Thymus (tissue), 14 donors: Measurements from ENCODE around the gene KCNQ1. TPM values are rescaled to one million over a fixed set of nuclear protein-coding genes. Genes with fewer than 3 reads are reported as not detected.

ENCODE experiments used
- DNase-seq, 9 donors: peaks; one replicate each; pipeline ENCODE4 v3.0.0-alpha.2; 2013; ENCODE audit warnings: low spot score in 9 of 9, low read depth in 6 of 9, missing footprints in 1 of 9
- H3K27ac ChIP-seq, 2 donors: one replicate each; pipeline ENCODE4 v1.5.1; 2013; ENCODE audit warnings: control low read depth in 1 of 2, low read depth in 1 of 2, low read length in 1 of 2, mild to moderate bottlenecking in 1 of 2, moderate library complexity in 1 of 2
- H3K27me3 ChIP-seq, 2 donors: one replicate each; pipeline ENCODE4 v1.5.1; 2013; ENCODE audit warnings: low read length in 1 of 2; ENCODE audit not compliant: control insufficient read depth in 2 of 2, insufficient read depth in 1 of 2
- H3K36me3 ChIP-seq, 2 donors: one replicate each; pipeline ENCODE4 v1.5.1; 2013; ENCODE audit warnings: low read length in 1 of 2, mild to moderate bottlenecking in 1 of 2, moderate library complexity in 1 of 2; ENCODE audit not compliant: control insufficient read depth in 2 of 2, insufficient read depth in 2 of 2
- H3K4me1 ChIP-seq, 2 donors: one replicate each; pipeline ENCODE4 v1.5.1; 2013; ENCODE audit warnings: low read length in 2 of 2; ENCODE audit not compliant: control insufficient read depth in 2 of 2, insufficient read depth in 2 of 2
- H3K4me3 ChIP-seq, 2 donors: one replicate each; pipeline ENCODE4 v1.5.1; 2013; ENCODE audit warnings: low read length in 2 of 2, control low read depth in 1 of 2, mild to moderate bottlenecking in 1 of 2
- H3K9me3 ChIP-seq, 2 donors: one replicate each; pipeline ENCODE4 v1.5.1; 2013; ENCODE audit warnings: low read length in 1 of 2, mild to moderate bottlenecking in 1 of 2; ENCODE audit not compliant: control insufficient read depth in 2 of 2, insufficient read depth in 1 of 2
- WGBS: extraction: QIAGEN DNeasy Blood & Tissue Kit; methylation state at CpG from one replicate; pipeline ENCODE4 v1.1.7; 2013; 5-methylcytosine and 5-hydroxymethylcytosine counted together
- long read RNA-seq, 10 donors: transcript quantifications; one replicate each; lab custom pipeline, GENCODE V29; 2026
- polyA plus RNA-seq: library from polyadenylated mRNA; stranded (reverse); fragments of 200-250 nt; gene quantifications from one replicate; pipeline ENCODE4 v1.2.3, GENCODE V29; 2013
- total RNA-seq: library from RNA; stranded (reverse); fragments of 120-200 nt; gene quantifications from one replicate; pipeline ENCODE4 v1.2.4, GENCODE V29; 2013
- donor health status: healthy.

The KCNQ1 gene
- total RNA-seq = 0.94 TPM
- polyA plus RNA-seq = 3.7 TPM
- long read RNA-seq, donor 1 = 0 reads
- long read RNA-seq, donor 2 = 0 reads
- long read RNA-seq, donor 3 = 0 reads
- long read RNA-seq, donor 4 = 0 reads
- long read RNA-seq, donor 5, partial matches to known transcripts = 0 of 1 reads
- long read RNA-seq, donor 5, other reads (novel, unspliced or antisense) = 0 of 1 reads
- long read RNA-seq, donor 6 = 0 reads
- long read RNA-seq, donor 7 = 0 reads
- long read RNA-seq, donor 8 = 0 reads
- long read RNA-seq, donor 9 = 0 reads
- long read RNA-seq, donor 10 = 0 reads

- Histone ChIP-seq H3K4me1 (peaks cover 18 to 22% of the 10 kb centered on the region in 2 donors), H3K9me3 (peaks cover 0 to 4% of the 10 kb centered on the region in 2 donors), H3K36me3 (no peaks in the 10 kb centered on the region), H3K4me3 (peak within 1 kb of the TSS; percentile 24 to 53), H3K27ac (peak within 1 kb of the TSS in 1 of 2 donors; percentile 42), H3K27me3 (peaks cover 15 to 73% of the 10 kb centered on the region in 2 donors)
- 1% methylated on average over 116 of the region's 116 CpGs for WGBS
- peak in 1 of 9 donors; percentile 28 for DNase-seq
Observed at GRCh38 chr11:2444821-2445745, at the start of gene KCNQ1. Gene KCNQ1 (plus strand): TSS chr11:2445008. CDS start chr11:2445099, 91 bp downstream.

GRCh38 chr11:2395211-2395730, 49.5 kb upstream of the KCNQ1 start:
- Histone ChIP-seq H3K9me3 (peaks cover 0 to 5% of the 10 kb centered on the region in 2 donors), H3K27ac (no peak overlapping the region), H3K4me3 (no peak overlapping the region), H3K27me3 (no peaks in the 10 kb centered on the region), H3K36me3 (peaks cover 55 to 70% of the 10 kb centered on the region in 2 donors), H3K4me1 (peaks cover 15 to 21% of the 10 kb centered on the region in 2 donors)
- WGBS = 97% methylated on average over 26 of the region's 26 CpGs
- no peak for DNase-seq

GRCh38 chr11:2395856-2396255, 49.0 kb upstream of the KCNQ1 start:
- peaks cover 11 to 17% of the 10 kb centered on the region in 2 donors for H3K4me1 ChIP-seq
- peaks cover 0 to 5% of the 10 kb centered on the region in 2 donors for H3K9me3 ChIP-seq
- no peak for DNase-seq

GRCh38 chr11:2396471-2396870, 48.3 kb upstream of the KCNQ1 start:
- Histone ChIP-seq H3K9me3 (peaks cover 0 to 5% of the 10 kb centered on the region in 2 donors), H3K27ac (no peak overlapping the region), H3K4me3 (no peak overlapping the region), H3K4me1 (peaks cover 13 to 18% of the 10 kb centered on the region in 2 donors), H3K27me3 (no peaks in the 10 kb centered on the region), H3K36me3 (peaks cover 54 to 59% of the 10 kb centered on the region in 2 donors)
- 95% methylated on average over 26 of the region's 26 CpGs for WGBS
- DNase-seq = no peak

More at GRCh38 chr11:2395856-2396255, 49.0 kb upstream of the KCNQ1 start:
- H3K27ac ChIP-seq = no peak overlapping the region
- H3K4me3 ChIP-seq = no peak overlapping the region
- 98% methylated on average over 17 of the region's 17 CpGs for WGBS
- no peaks in the 10 kb centered on the region for H3K27me3 ChIP-seq
- H3K36me3 ChIP-seq = peaks cover 55 to 65% of the 10 kb centered on the region in 2 donors

GRCh38 chr11:2397005-2397404, 47.8 kb upstream of the KCNQ1 start:
- DNase-seq = no peak

GRCh38 chr11:2398664-2399355, 46.0 kb upstream of the KCNQ1 start:
- no peak for DNase-seq
- H3K4me1 ChIP-seq = peaks cover 18 to 25% of the 10 kb centered on the region in 2 donors
- H3K27me3 ChIP-seq = no peaks in the 10 kb centered on the region
- H3K4me3 ChIP-seq = peak overlapping the region in 1 of 2 donors; percentile 100
- H3K27ac ChIP-seq = peak overlapping the region; percentile 25 to 98
- 84% methylated on average over 7 of the region's 7 CpGs for WGBS
- H3K36me3 ChIP-seq = peaks cover 55 to 57% of the 10 kb centered on the region in 2 donors
- H3K9me3 ChIP-seq = peaks cover 0 to 5% of the 10 kb centered on the region in 2 donors

More at GRCh38 chr11:2397005-2397404, 47.8 kb upstream of the KCNQ1 start:
- H3K36me3 ChIP-seq = peaks cover 51 to 55% of the 10 kb centered on the region in 2 donors
- H3K9me3 ChIP-seq = peaks cover 0 to 5% of the 10 kb centered on the region in 2 donors
- WGBS = 87% methylated on average over 12 of the region's 12 CpGs
- no peaks in the 10 kb centered on the region for H3K27me3 ChIP-seq
- H3K4me3 ChIP-seq = no peak overlapping the region
- no peak overlapping the region for H3K27ac ChIP-seq
- peaks cover 18 to 24% of the 10 kb centered on the region in 2 donors for H3K4me1 ChIP-seq

GRCh38 chr11:2399488-2400068, 45.2 kb upstream of the KCNQ1 start:
- WGBS = 29% methylated on average over 23 of the region's 23 CpGs
- H3K4me3 ChIP-seq = peak overlapping the region; percentile 82 to 100
- no peak for DNase-seq
- peaks cover 18 to 25% of the 10 kb centered on the region in 2 donors for H3K4me1 ChIP-seq
- peaks cover 0 to 5% of the 10 kb centered on the region in 2 donors for H3K9me3 ChIP-seq
- H3K36me3 ChIP-seq = peaks cover 55 to 57% of the 10 kb centered on the region in 2 donors
- peak overlapping the region; percentile 95 to 98 for H3K27ac ChIP-seq
- no peaks in the 10 kb centered on the region for H3K27me3 ChIP-seq

- WGBS = under 1% methylated on average over 66 of the region's 66 CpGs
- peaks cover 51% of the 10 kb centered on the region in 2 donors for H3K36me3 ChIP-seq
Observed at GRCh38 chr11:2400069-2400761, 44.6 kb upstream of the KCNQ1 start, which contains the start of gene TSSC4. Gene TSSC4 (plus strand): TSS chr11:2400750. CDS start chr11:2402634, 1,884 bp downstream.

More at GRCh38 chr11:2400069-2400761, 44.6 kb upstream of the KCNQ1 start, which contains the start of gene TSSC4:
- peak; percentile 99 to 100 (median 100) for DNase-seq
- peak within 1 kb of the TSS; percentile 86 to 100 for H3K4me3 ChIP-seq
- peaks cover 18 to 25% of the 10 kb centered on the region in 2 donors for H3K4me1 ChIP-seq
- H3K9me3 ChIP-seq = peaks cover 0 to 5% of the 10 kb centered on the region in 2 donors
- peak within 1 kb of the TSS; percentile 95 to 98 for H3K27ac ChIP-seq
- H3K27me3 ChIP-seq = no peaks in the 10 kb centered on the region
